ENCODE data around the gene ITGB2.

The ITGB2 gene

GRCh38 chr21:44949161-44949778 lies 28.6 kb upstream of the ITGB2 start:
- H3K4me3 ChIP-seq (ENCODE audit: low read length), result no peak overlapping the region
- no peak for DNase-seq (ENCODE audit: low read depth)
- TF ChIP-seq, protein P1, sequence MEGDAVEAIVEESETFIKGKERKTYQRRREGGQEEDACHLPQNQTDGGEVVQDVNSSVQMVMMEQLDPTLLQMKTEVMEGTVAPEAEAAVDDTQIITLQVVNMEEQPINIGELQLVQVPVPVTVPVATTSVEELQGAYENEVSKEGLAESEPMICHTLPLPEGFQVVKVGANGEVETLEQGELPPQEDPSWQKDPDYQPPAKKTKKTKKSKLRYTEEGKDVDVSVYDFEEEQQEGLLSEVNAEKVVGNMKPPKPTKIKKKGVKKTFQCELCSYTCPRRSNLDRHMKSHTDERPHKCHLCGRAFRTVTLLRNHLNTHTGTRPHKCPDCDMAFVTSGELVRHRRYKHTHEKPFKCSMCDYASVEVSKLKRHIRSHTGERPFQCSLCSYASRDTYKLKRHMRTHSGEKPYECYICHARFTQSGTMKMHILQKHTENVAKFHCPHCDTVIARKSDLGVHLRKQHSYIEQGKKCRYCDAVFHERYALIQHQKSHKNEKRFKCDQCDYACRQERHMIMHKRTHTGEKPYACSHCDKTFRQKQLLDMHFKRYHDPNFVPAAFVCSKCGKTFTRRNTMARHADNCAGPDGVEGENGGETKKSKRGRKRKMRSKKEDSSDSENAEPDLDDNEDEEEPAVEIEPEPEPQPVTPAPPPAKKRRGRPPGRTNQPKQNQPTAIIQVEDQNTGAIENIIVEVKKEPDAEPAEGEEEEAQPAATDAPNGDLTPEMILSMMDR (conservative IDR thresholded peaks at IDR 0.05; ENCODE audit: low read depth, low read length), result no peak

- no peak for DNase-seq (ENCODE audit: low read depth)
- TF ChIP-seq, protein P1 (conservative IDR thresholded peaks at IDR 0.05; ENCODE audit: low read depth, low read length), result no peak
- no peak overlapping the region for H3K4me3 ChIP-seq (ENCODE audit: low read length)
These were observed 27.9 kb upstream of the ITGB2 start for GRCh38 chr21:44948426-44949120.

DNA sequence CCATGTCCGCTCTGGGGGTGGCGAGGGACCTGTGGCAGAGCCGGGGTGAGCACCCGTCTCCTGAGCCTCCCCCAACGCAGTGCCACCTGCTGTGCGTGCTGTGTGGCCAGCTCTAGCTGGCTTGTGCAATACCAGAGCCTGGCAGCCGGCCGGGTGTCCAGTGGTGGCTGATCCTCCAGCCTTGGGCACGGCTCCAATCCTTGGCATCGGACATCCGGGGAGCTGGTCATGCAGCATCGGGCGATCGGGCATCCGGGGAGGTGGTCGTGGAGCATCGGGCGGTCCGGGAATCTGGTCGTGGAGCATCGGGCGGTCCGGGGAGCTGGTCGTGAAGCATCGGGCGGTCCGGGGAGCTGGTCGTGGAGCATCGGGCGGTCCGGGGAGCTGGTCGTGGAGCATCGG lies 27.2 kb upstream of the ITGB2 start:
- DNase-seq (ENCODE audit: low read depth), result no peak
- H3K4me3 ChIP-seq (ENCODE audit: low read length), result no peak overlapping the region
- TF ChIP-seq, protein P1 (conservative IDR thresholded peaks at IDR 0.05; ENCODE audit: low read depth, low read length), result no peak

DNA sequence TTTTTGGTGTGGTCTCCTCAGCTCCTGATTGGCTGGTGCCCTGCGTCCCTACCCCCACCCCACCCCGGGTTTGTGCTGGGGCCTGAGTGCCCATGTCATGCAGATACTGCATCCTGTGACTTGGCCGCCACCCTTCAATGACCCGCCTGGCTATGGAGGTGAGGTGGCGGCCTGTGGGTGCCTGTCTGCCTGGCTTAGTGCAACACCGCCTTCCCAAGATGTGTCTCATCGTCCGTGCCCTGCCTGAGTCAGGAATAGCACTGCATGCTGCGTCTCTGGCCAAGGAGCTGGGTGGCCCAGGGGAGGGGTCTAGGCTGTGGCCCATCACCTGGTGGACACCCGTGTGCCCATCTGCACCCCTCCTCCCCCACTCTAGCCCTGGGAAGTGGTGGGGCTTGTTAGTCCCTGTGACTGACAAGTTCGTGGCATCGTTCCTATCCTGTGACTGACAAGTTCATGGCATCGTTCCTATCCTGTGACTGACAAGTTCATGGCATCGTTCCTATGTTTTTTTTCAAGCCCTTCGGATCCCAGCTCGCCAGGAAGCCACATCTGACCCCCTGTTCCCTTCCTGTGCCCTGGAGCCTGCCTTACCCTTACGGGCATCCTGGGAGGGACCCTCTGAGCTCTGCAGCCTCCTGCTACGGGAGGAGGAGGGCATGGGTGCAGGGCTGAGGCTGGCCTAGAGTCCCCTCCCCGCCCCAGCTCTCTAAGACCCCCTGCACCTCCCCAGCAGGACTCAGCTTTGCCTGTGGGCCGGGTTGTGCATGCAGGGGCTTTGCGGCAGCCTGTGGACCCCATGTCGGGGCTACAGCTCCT lies 26.6 kb upstream of the ITGB2 start:
- no peak for DNase-seq (ENCODE audit: low read depth)
- no peak overlapping the region for H3K4me3 ChIP-seq (ENCODE audit: low read length)
- TF ChIP-seq, protein P1 (conservative IDR thresholded peaks at IDR 0.05; ENCODE audit: low read depth, low read length), result no peak

GRCh38 chr21:44946254-44947041 lies 25.7 kb upstream of the ITGB2 start:
- H3K4me3 ChIP-seq (ENCODE audit: low read length), result no peak overlapping the region
- no peak for DNase-seq (ENCODE audit: low read depth)
- TF ChIP-seq, protein P1 (conservative IDR thresholded peaks at IDR 0.05; ENCODE audit: low read depth, low read length), result no peak

- TF ChIP-seq, protein P1 (conservative IDR thresholded peaks at IDR 0.05; ENCODE audit: low read depth, low read length), result no peak
- no peak for DNase-seq (ENCODE audit: low read depth)
These were observed 23.9 kb upstream of the ITGB2 start for GRCh38 chr21:44944596-44944995.

More at GRCh38 chr21:44944596-44944995, 23.9 kb upstream of the ITGB2 start:
- no peak overlapping the region for H3K4me3 ChIP-seq (ENCODE audit: low read length)
